Measurements from ENCODE around the gene DLG4.

DNA sequence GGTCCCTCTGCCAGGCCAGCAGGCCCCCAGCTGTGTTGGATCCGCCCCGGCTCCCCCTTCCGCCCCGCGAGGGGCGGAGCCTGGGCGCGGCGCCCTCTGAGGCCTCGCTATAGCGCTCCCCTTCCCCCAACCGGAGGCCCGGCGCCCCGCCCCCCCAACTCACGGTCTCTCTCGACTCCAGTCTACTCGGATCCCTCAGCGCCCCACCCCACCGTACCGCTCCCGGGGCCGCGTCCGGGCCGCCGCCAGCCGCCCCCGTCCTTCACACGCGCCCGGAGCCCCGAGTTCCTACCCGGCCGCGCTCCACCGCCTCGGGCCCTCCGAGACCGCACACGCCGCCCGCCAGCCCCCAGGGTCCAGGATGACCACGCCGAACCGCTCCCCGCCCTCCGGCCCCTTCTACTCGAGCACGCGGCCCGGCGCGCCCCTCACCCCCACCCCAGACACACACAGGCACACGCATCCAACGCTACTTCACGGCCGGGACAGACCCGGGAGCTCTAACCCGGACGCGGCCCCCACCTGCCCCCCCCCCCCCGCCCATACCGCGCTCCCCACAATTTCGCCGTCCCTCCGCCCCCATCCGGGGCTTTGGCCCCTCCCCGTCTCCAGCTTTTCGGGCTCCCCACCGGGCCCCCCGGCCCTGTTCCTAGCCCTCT, 18.3 kb upstream of the DLG4 start:
- TF ChIP-seq EP300 (IDR thresholded peaks at IDR 0.05; ENCODE audit: borderline replicate concordance) (no peak), ZBTB7A (IDR thresholded peaks at IDR 0.05; ENCODE audit: low read depth) (peak; percentile 75), TAF1 (IDR thresholded peaks at IDR 0.05; ENCODE audit: low read depth) (peak; percentile 64), CEBPB (IDR thresholded peaks at IDR 0.05) (no peak)
- TF ChIP-seq, protein P1, sequence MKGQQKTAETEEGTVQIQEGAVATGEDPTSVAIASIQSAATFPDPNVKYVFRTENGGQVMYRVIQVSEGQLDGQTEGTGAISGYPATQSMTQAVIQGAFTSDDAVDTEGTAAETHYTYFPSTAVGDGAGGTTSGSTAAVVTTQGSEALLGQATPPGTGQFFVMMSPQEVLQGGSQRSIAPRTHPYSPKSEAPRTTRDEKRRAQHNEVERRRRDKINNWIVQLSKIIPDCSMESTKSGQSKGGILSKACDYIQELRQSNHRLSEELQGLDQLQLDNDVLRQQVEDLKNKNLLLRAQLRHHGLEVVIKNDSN (IDR thresholded peaks at IDR 0.05): no peak
- TF ChIP-seq, protein P2, sequence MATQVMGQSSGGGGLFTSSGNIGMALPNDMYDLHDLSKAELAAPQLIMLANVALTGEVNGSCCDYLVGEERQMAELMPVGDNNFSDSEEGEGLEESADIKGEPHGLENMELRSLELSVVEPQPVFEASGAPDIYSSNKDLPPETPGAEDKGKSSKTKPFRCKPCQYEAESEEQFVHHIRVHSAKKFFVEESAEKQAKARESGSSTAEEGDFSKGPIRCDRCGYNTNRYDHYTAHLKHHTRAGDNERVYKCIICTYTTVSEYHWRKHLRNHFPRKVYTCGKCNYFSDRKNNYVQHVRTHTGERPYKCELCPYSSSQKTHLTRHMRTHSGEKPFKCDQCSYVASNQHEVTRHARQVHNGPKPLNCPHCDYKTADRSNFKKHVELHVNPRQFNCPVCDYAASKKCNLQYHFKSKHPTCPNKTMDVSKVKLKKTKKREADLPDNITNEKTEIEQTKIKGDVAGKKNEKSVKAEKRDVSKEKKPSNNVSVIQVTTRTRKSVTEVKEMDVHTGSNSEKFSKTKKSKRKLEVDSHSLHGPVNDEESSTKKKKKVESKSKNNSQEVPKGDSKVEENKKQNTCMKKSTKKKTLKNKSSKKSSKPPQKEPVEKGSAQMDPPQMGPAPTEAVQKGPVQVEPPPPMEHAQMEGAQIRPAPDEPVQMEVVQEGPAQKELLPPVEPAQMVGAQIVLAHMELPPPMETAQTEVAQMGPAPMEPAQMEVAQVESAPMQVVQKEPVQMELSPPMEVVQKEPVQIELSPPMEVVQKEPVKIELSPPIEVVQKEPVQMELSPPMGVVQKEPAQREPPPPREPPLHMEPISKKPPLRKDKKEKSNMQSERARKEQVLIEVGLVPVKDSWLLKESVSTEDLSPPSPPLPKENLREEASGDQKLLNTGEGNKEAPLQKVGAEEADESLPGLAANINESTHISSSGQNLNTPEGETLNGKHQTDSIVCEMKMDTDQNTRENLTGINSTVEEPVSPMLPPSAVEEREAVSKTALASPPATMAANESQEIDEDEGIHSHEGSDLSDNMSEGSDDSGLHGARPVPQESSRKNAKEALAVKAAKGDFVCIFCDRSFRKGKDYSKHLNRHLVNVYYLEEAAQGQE (IDR thresholded peaks at IDR 0.05; ENCODE audit: low read depth): no peak

Measured in Ishikawa (cell line).